HEK293T (cell line): ENCODE results near the gene SUPT3H.

Experiments
- ARNT ChIP-seq: fragments of 450-650 bp; IDR thresholded peaks from 2 replicates; pipeline ENCODE4 v1.6.1; 2017; ENCODE audit warnings: mild to moderate bottlenecking
- BHLHE40 ChIP-seq: fragments of 450-650 bp; IDR thresholded peaks from 2 replicates; pipeline ENCODE4 v1.6.1; 2016; ENCODE audit warnings: mild to moderate bottlenecking, moderate library complexity, borderline replicate concordance
- ELF4 ChIP-seq: fragments of 450-650 bp; IDR thresholded peaks from 2 replicates; pipeline ENCODE4 v1.6.1; 2017; ENCODE audit warnings: antibody characterized with exemption
- FOXA1 ChIP-seq: fragments of 450-650 bp; IDR thresholded peaks from 2 replicates; pipeline ENCODE4 v1.6.1; 2016; ENCODE audit warnings: mild to moderate bottlenecking
- FOXK2 ChIP-seq: fragments of 450-650 bp; IDR thresholded peaks from 2 replicates; pipeline ENCODE4 v1.6.1; 2016; ENCODE audit warnings: mild to moderate bottlenecking
- FOXM1 ChIP-seq: fragments of 450-650 bp; IDR thresholded peaks from 2 replicates; pipeline ENCODE4 v1.6.1; 2017; ENCODE audit warnings: mild to moderate bottlenecking, borderline replicate concordance
- HDGF ChIP-seq: fragments of 450-650 bp; IDR thresholded peaks from 2 replicates; pipeline ENCODE4 v1.6.1; 2017; ENCODE audit warnings: antibody characterized with exemption, borderline replicate concordance
- L3MBTL2 ChIP-seq: fragments of 450-650 bp; conservative IDR thresholded peaks from 2 replicates; pipeline ENCODE4 v1.6.1; 2016; ENCODE audit warnings: mild to moderate bottlenecking
- NFRKB ChIP-seq: fragments of 450-650 bp; IDR thresholded peaks from 2 replicates; pipeline ENCODE4 v1.6.1; 2016; ENCODE audit warnings: mild to moderate bottlenecking, moderate library complexity
- SP1 ChIP-seq: fragments of 450-650 bp; IDR thresholded peaks from 2 replicates; pipeline ENCODE4 v1.6.1; 2017
- SUZ12 ChIP-seq: fragments of 450-650 bp; IDR thresholded peaks from 2 replicates; pipeline ENCODE4 v1.6.1; 2016; ENCODE audit warnings: mild to moderate bottlenecking
- TARDBP ChIP-seq: fragments of 450-650 bp; IDR thresholded peaks from 2 replicates; pipeline ENCODE4 v1.6.1; 2016
- ZNF384 ChIP-seq: fragments of 450-650 bp; IDR thresholded peaks from 2 replicates; pipeline ENCODE4 v1.6.1; 2016
- TF ChIP-seq, protein P1 (sequence below): fragments of 450-650 bp; IDR thresholded peaks from 2 replicates; pipeline ENCODE4 v1.6.1; 2016

- TF ChIP-seq BHLHE40 (no peak), ZNF384 (no peak), HDGF (no peak), L3MBTL2 (no peak), TARDBP (no peak), SUZ12 (no peak), FOXM1 (no peak), ELF4 (no peak), FOXA1 (no peak), SP1 (no peak), NFRKB (no peak), FOXK2 (no peak), ARNT (no peak)
- TF ChIP-seq, protein P1, sequence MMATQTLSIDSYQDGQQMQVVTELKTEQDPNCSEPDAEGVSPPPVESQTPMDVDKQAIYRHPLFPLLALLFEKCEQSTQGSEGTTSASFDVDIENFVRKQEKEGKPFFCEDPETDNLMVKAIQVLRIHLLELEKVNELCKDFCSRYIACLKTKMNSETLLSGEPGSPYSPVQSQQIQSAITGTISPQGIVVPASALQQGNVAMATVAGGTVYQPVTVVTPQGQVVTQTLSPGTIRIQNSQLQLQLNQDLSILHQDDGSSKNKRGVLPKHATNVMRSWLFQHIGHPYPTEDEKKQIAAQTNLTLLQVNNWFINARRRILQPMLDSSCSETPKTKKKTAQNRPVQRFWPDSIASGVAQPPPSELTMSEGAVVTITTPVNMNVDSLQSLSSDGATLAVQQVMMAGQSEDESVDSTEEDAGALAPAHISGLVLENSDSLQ = no peak
Observed at GRCh38 chr6:45350186-45350710, 27.5 kb downstream of the SUPT3H start.
